B cell (primary cell): ENCODE measurements around the gene LPIN2. TPM values are rescaled to one million over a fixed set of nuclear protein-coding genes. Genes with fewer than 3 reads are reported as not detected.

Source experiments
- ATAC-seq: fragments of 200-7000 bp; cut with Tn5 transposase; one replicate; pipeline ENCODE4 v1.10.0; 2021; ENCODE audit warnings: low read depth, mild to moderate bottlenecking, moderate number of reproducible peaks, moderate library complexity
- CTCF ChIA-PET: fragments of 350-600 bp; sonication (Branson Sonifier 250); formaldehyde crosslinking; loops from one replicate; lab custom pipeline; 2021; ENCODE audit warnings: antibody characterized with exemption, inconsistent platforms; lab: Charles Lee
- POLR2A ChIA-PET: fragments of 350-600 bp; sonication (Branson Sonifier 250); formaldehyde crosslinking; loops from one replicate; lab custom pipeline; 2021; ENCODE audit warnings: antibody characterized with exemption; lab: Charles Lee
- DNase-seq: peaks from one replicate; pipeline ENCODE4 v3.0.0; 2013
- H2AFZ ChIP-seq: 2 replicates; pipeline ENCODE4 v1.6.1; 2012; ENCODE audit warnings: mild to moderate bottlenecking, low read depth, low read length; ENCODE audit not compliant: insufficient read depth, poor library complexity, severe bottlenecking
- H3K27ac ChIP-seq, 2 donors: 1 replicate in 1 of 2; 2 replicates in 1 of 2; pipeline ENCODE4 v1.5.1; 2012 to 2013; ENCODE audit warnings: low read length in 2 of 2, mild to moderate bottlenecking in 2 of 2, moderate library complexity in 1 of 2
- H3K27me3 ChIP-seq, 4 experiments: fragments of 200-600 bp in 1 of 4; sonication (generic) in 1 of 4; replicated peaks in 1 of 4; 1 replicate in 2 of 4; 2 replicates in 2 of 4; pipeline versions ENCODE4 v1.6.1 to v1.7.0; 2013 to 2016; ENCODE audit warnings: low read length in 3 of 4, mild to moderate bottlenecking in 2 of 4, mixed read lengths in 1 of 4, moderate library complexity in 1 of 4; ENCODE audit not compliant: insufficient read depth in 4 of 4, control insufficient read depth in 3 of 4; ENCODE audit errors: control extremely low read depth in 1 of 4
- H3K36me3 ChIP-seq, 2 experiments: replicated peaks in 1 of 2; 1 replicate in 1 of 2; 2 replicates in 1 of 2; pipeline versions ENCODE4 v1.6.1 to v1.7.1; 2013; ENCODE audit warnings: low read length in 1 of 2; ENCODE audit not compliant: insufficient read depth in 2 of 2, control insufficient read depth in 1 of 2; ENCODE audit errors: control extremely low read depth in 1 of 2, extremely low read depth in 1 of 2
- H3K4me1 ChIP-seq, 2 donors: fragments of 200-600 bp in 1 of 2; sonication (generic) in 1 of 2; 1 replicate in 1 of 2; 2 replicates in 1 of 2; pipeline versions ENCODE4 v1.5.1 to v1.6.1; 2013 to 2017; ENCODE audit warnings: low read length in 2 of 2; ENCODE audit not compliant: control insufficient read depth in 2 of 2, insufficient read depth in 2 of 2
- H3K4me2 ChIP-seq: replicated peaks from 2 replicates; pipeline ENCODE3; 2012; ENCODE audit warnings: mild to moderate bottlenecking, low read depth, low read length; ENCODE audit not compliant: poor library complexity, severe bottlenecking
- H3K4me3 ChIP-seq, 5 experiments: fragments of 200-600 bp in 1 of 5; sonication (generic) in 1 of 5; 1 replicate in 3 of 5; 2 replicates in 2 of 5; pipeline versions ENCODE4 v1.5.1 to v1.7.0; 2011 to 2016; ENCODE audit warnings: low read length in 4 of 5, mild to moderate bottlenecking in 4 of 5, low read depth in 2 of 5, control low read depth in 1 of 5, moderate library complexity in 1 of 5; ENCODE audit not compliant: insufficient read depth in 1 of 5; ENCODE audit errors: control extremely low read depth in 1 of 5, extremely low read depth in 1 of 5
- H3K79me2 ChIP-seq: fragments of 200-600 bp; sonication (generic); one replicate; pipeline ENCODE4 v1.6.0; 2016; ENCODE audit warnings: low read length; ENCODE audit not compliant: control insufficient read depth, insufficient read depth
- H3K9ac ChIP-seq: fragments of 200-600 bp; sonication (generic); 2 replicates; pipeline ENCODE4 v1.6.1; 2017; ENCODE audit warnings: mild to moderate bottlenecking, low read length, moderate library complexity
- H3K9me3 ChIP-seq, 3 donors: one replicate each; pipeline versions ENCODE4 v1.6.1 to v1.7.1; 2013; ENCODE audit warnings: low read length in 2 of 3; ENCODE audit not compliant: control insufficient read depth in 2 of 3, insufficient read depth in 1 of 3; ENCODE audit errors: control extremely low read depth in 1 of 3
- H4K20me1 ChIP-seq: 2 replicates; pipeline ENCODE4 v1.6.0; 2012; ENCODE audit warnings: mild to moderate bottlenecking, low read length; ENCODE audit not compliant: insufficient read depth, control insufficient read depth, poor library complexity, severe bottlenecking
- H3K27ac Mint-ChIP-seq: one replicate; pipeline ENCODE4 v1.8.0; 2021; ENCODE audit warnings: mixed read lengths
- H3K27me3 Mint-ChIP-seq: one replicate; pipeline ENCODE4 v1.8.0; 2021; ENCODE audit warnings: mixed read lengths
- H3K4me1 Mint-ChIP-seq: one replicate; pipeline ENCODE4 v1.8.0; 2021; ENCODE audit warnings: mixed read lengths
- H3K4me3 Mint-ChIP-seq: one replicate; pipeline ENCODE4 v1.8.0; 2021; ENCODE audit warnings: mixed read lengths
- H3K9me3 Mint-ChIP-seq: one replicate; pipeline ENCODE4 v1.8.0; 2022; ENCODE audit warnings: mixed read lengths; ENCODE audit not compliant: insufficient read depth
- CTCF ChIP-seq: fragments of 200-600 bp; IDR thresholded peaks from one replicate; pipeline ENCODE4 v1.8.0; 2022; ENCODE audit warnings: antibody characterized with exemption, mild to moderate bottlenecking
- EZH2 ChIP-seq: IDR thresholded peaks from 2 replicates; pipeline ENCODE4 v1.6.1; 2012; ENCODE audit warnings: borderline replicate concordance, low read depth, mild to moderate bottlenecking, moderate library complexity, low read length; ENCODE audit not compliant: insufficient read depth, poor library complexity, severe bottlenecking
- WGBS: methylation state at CpG from one replicate; pipeline ENCODE4 v1.1.5; 2013; ENCODE audit warnings: missing lambda C conversion rate; ENCODE audit not compliant: insufficient coverage; 5-methylcytosine and 5-hydroxymethylcytosine counted together
- intact Hi-C: fragments of 100-400 bp; cut with micrococcal nuclease; formaldehyde crosslinking; loops from one replicate; pipeline ENCODE4 v1.10.0; 2022
- polyA plus RNA-seq: library from polyadenylated mRNA; depleted of rRNA; stranded (reverse); fragments of >200 nt; gene quantifications from 2 replicates; pipeline ENCODE4 v1.2.3, GENCODE V29; 2012
- total RNA-seq, 2 donors: library from RNA; stranded (reverse); fragments of 120-200 nt in 1 of 2; gene quantifications; 1 replicate in 1 of 2; 2 replicates in 1 of 2; pipeline versions ENCODE4 v1.2.3 to v1.2.4, GENCODE V29; 2013 to 2022

The LPIN2 gene
- total and polyA plus RNA-seq, 2 donors (not counting 1 experiment from before 2014, with no cell fraction given), result 8.0 to 31.0 TPM

- H3K4me1 Mint-ChIP-seq, result peaks cover 4% of the 10 kb centered on the region
- CTCF ChIA-PET, result interaction anchor here (1.9 kb wide), 1 partner anchor 13 kb away, joined by 7 read pairs; no protein-coding TSS in a partner anchor
Observed at GRCh38 chr18:3048820-3049349, 35.9 kb upstream of the LPIN2 start.

GRCh38 chr18:3048121-3048520 is 35.2 kb upstream of the LPIN2 start:
- H3K4me2 ChIP-seq, result no peak overlapping the region
- no peaks in the 10 kb centered on the region for H4K20me1 ChIP-seq
- no peak overlapping the region for H3K4me3 ChIP-seq
- no peak overlapping the region for H3K9ac ChIP-seq
- H2AFZ ChIP-seq, result peak overlapping the region; percentile 30
- no peaks in the 10 kb centered on the region for H3K27me3 ChIP-seq
- ChIA-PET CTCF (interaction anchor here (1.9 kb wide), 1 partner anchor 14 kb away, joined by 7 read pairs; no protein-coding TSS in a partner anchor), POLR2A (no interaction called here)
- WGBS, result 22% methylated on average over 2 of the region's 6 CpGs
- H3K36me3 ChIP-seq, result no peaks in the 10 kb centered on the region
- no peak for ATAC-seq
- H3K79me2 ChIP-seq, result no peaks in the 10 kb centered on the region
- Mint-ChIP-seq H3K4me3 (no peak overlapping the region), H3K27me3 (peaks cover 13% of the 10 kb centered on the region), H3K4me1 (peaks cover 4% of the 10 kb centered on the region), H3K9me3 (no peaks in the 10 kb centered on the region), H3K27ac (no peak overlapping the region)
- no peak overlapping the region for H3K27ac ChIP-seq
- H3K4me1 ChIP-seq, result no peaks in the 10 kb centered on the region
- no peaks in the 10 kb centered on the region for H3K9me3 ChIP-seq
- no peak for DNase-seq
- intact Hi-C loops, result no loop called here
- TF ChIP-seq EZH2, result no peak
- TF ChIP-seq CTCF, result no peak

More at GRCh38 chr18:3048820-3049349, 35.9 kb upstream of the LPIN2 start:
- H3K79me2 ChIP-seq, result no peaks in the 10 kb centered on the region
- H3K4me2 ChIP-seq, result no peak overlapping the region
- POLR2A ChIA-PET, result no interaction called here
- no peak overlapping the region for H3K27ac ChIP-seq
- no peaks in the 10 kb centered on the region for H4K20me1 ChIP-seq
- DNase-seq (no peak), ATAC-seq (no peak)
- H3K9ac ChIP-seq, result no peak overlapping the region
- H3K27me3 ChIP-seq, result no peaks in the 10 kb centered on the region
- TF ChIP-seq EZH2 (no peak), CTCF (no peak)
- intact Hi-C loops, result no loop called here
- Mint-ChIP-seq H3K4me3 (no peak overlapping the region), H3K27ac (no peak overlapping the region), H3K27me3 (peaks cover 20% of the 10 kb centered on the region), H3K9me3 (no peaks in the 10 kb centered on the region)
- no peak overlapping the region for H2AFZ ChIP-seq
- 93% methylated on average over 3 of the region's 3 CpGs for WGBS
- H3K4me3 ChIP-seq, result no peak overlapping the region
- no peaks in the 10 kb centered on the region for H3K4me1 ChIP-seq
- H3K9me3 ChIP-seq, result no peaks in the 10 kb centered on the region
- H3K36me3 ChIP-seq, result no peaks in the 10 kb centered on the region
